HG03159 (cell line): ENCODE results near the gene CARD8.
"Not testable (repeated sequence)": the region's sequence is repeated elsewhere in the genome, so short reads cannot be mapped to it uniquely, and the experiment has no call there.

Experiments used
- ATAC-seq: cut with Tn5 transposase; IDR thresholded peaks from one replicate; pipeline ENCODE4 v1.9.1; 2021; ENCODE audit warnings: mild to moderate bottlenecking, moderate library complexity; ENCODE audit not compliant: unreplicated experiment

Gene CARD8

GRCh38 chr19:48255376-48256303 lies at the start of gene CARD8:
TSS of gene CARD8 (minus strand) at chr19:48255912. CDS start at chr19:48241020, 14,892 bp downstream.
- ATAC-seq: peak; percentile 52

GRCh38 chr19:48303866-48304265 lies 48.2 kb upstream of the CARD8 start:
- no peak for ATAC-seq

GRCh38 chr19:48303367-48303766 lies 47.7 kb upstream of the CARD8 start:
- no peak for ATAC-seq

GRCh38 chr19:48302600-48302959 lies 46.9 kb upstream of the CARD8 start:
- no peak for ATAC-seq

GRCh38 chr19:48301886-48302599 lies 46.3 kb upstream of the CARD8 start:
- ATAC-seq: no peak

- ATAC-seq: no peak
These were observed 42.3 kb upstream of the CARD8 start for GRCh38 chr19:48297975-48298374.

GRCh38 chr19:48296963-48297734 lies 41.4 kb upstream of the CARD8 start:
- no peak for ATAC-seq

GRCh38 chr19:48295458-48295857 lies 39.7 kb upstream of the CARD8 start:
- no peak for ATAC-seq

GRCh38 chr19:48292798-48293197 lies 37.1 kb upstream of the CARD8 start:
- no peak for ATAC-seq

- ATAC-seq: not testable (repeated sequence)
These were observed 35.7 kb upstream of the CARD8 start for GRCh38 chr19:48291489-48291815.

- ATAC-seq: no peak
These were observed 35.2 kb upstream of the CARD8 start for GRCh38 chr19:48290771-48291488.

- no peak for ATAC-seq
These were observed 34.7 kb upstream of the CARD8 start for GRCh38 chr19:48290401-48290770.

- no peak for ATAC-seq
These were observed 32.0 kb upstream of the CARD8 start for GRCh38 chr19:48287748-48288147.

- ATAC-seq: no peak
These were observed 29.2 kb upstream of the CARD8 start for GRCh38 chr19:48284896-48285295.

- no peak for ATAC-seq
These were observed 28.2 kb upstream of the CARD8 start for GRCh38 chr19:48283908-48284307.

GRCh38 chr19:48279747-48280146 lies 24.0 kb upstream of the CARD8 start:
- no peak for ATAC-seq

- ATAC-seq: no peak
These were observed 19.2 kb upstream of the CARD8 start for GRCh38 chr19:48274938-48275337.

GRCh38 chr19:48274173-48274572 lies 18.5 kb upstream of the CARD8 start:
- ATAC-seq: no peak

GRCh38 chr19:48271531-48272151 lies 15.9 kb upstream of the CARD8 start:
- ATAC-seq: no peak

GRCh38 chr19:48269617-48270026 lies 13.9 kb upstream of the CARD8 start:
- ATAC-seq: not testable (repeated sequence)
